Astrocyte (in vitro differentiated cells and primary cell): ENCODE results near the gene BICD1.

Experiments
- EZH2 ChIP-seq: IDR thresholded peaks from 2 replicates; pipeline ENCODE4 v1.6.1; 2012; ENCODE audit warnings: mild to moderate bottlenecking, low read length, inconsistent platforms; ENCODE audit not compliant: insufficient read depth
- TF ChIP-seq, protein P1 (sequence below): IDR thresholded peaks from 2 replicates; pipeline ENCODE4 v1.5.1; 2011; ENCODE audit warnings: low read depth, mild to moderate bottlenecking, inconsistent platforms, low read length, moderate library complexity; ENCODE audit not compliant: insufficient read depth

DNA sequence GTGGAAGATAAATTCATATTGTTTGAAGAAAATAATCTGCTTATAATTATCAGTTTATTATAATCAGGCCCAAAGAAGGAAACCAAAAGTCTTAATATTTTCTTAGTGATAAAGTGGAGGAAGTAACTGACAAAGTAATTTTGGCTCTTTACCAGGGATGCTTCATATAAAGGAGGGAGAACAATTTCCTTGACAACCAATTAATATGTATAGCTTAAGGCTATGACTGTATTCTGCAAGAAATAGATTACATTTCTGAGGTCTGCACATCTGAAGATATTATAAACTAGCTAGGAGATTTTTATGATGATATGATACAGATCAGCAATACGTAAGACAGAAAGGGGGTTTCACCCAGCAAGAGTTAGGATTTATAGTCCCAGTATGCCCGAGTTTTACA is 90.8 kb downstream of the BICD1 start:
- TF ChIP-seq, protein P1, sequence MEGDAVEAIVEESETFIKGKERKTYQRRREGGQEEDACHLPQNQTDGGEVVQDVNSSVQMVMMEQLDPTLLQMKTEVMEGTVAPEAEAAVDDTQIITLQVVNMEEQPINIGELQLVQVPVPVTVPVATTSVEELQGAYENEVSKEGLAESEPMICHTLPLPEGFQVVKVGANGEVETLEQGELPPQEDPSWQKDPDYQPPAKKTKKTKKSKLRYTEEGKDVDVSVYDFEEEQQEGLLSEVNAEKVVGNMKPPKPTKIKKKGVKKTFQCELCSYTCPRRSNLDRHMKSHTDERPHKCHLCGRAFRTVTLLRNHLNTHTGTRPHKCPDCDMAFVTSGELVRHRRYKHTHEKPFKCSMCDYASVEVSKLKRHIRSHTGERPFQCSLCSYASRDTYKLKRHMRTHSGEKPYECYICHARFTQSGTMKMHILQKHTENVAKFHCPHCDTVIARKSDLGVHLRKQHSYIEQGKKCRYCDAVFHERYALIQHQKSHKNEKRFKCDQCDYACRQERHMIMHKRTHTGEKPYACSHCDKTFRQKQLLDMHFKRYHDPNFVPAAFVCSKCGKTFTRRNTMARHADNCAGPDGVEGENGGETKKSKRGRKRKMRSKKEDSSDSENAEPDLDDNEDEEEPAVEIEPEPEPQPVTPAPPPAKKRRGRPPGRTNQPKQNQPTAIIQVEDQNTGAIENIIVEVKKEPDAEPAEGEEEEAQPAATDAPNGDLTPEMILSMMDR: no peak
- no peak for TF ChIP-seq EZH2
